Duodenal mucosa (tissue), 2 donors: ENCODE results near the gene CRB1.

ENCODE experiments used
- H3K27ac ChIP-seq: one replicate; pipeline ENCODE4 v1.7.0; 2013; ENCODE audit warnings: low read depth, low read length
- H3K27me3 ChIP-seq, 2 donors: one replicate each; pipeline ENCODE4 v1.7.0; 2013; ENCODE audit warnings: low read length in 2 of 2, control low read depth in 1 of 2; ENCODE audit not compliant: insufficient read depth in 2 of 2, control insufficient read depth in 1 of 2
- H3K36me3 ChIP-seq, 2 donors: one replicate each; pipeline ENCODE4 v1.7.0; 2013; ENCODE audit warnings: low read length in 2 of 2, control low read depth in 1 of 2; ENCODE audit not compliant: insufficient read depth in 2 of 2, control insufficient read depth in 1 of 2
- H3K4me1 ChIP-seq, 2 donors: one replicate each; pipeline ENCODE4 v1.7.0; 2013; ENCODE audit warnings: low read length in 2 of 2, control low read depth in 1 of 2; ENCODE audit not compliant: insufficient read depth in 2 of 2, control insufficient read depth in 1 of 2
- H3K4me3 ChIP-seq, 2 donors: one replicate each; pipeline ENCODE4 v1.7.0; 2013; ENCODE audit warnings: low read length in 2 of 2, low read depth in 1 of 2
- H3K9ac ChIP-seq, 2 donors: one replicate each; pipeline ENCODE4 v1.7.0; 2013; ENCODE audit warnings: low read length in 2 of 2, low read depth in 1 of 2
- H3K9me3 ChIP-seq, 2 donors: one replicate each; pipeline ENCODE4 v1.7.0; 2013; ENCODE audit warnings: low read length in 2 of 2, control low read depth in 1 of 2; ENCODE audit not compliant: control insufficient read depth in 1 of 2

Gene CRB1

DNA sequence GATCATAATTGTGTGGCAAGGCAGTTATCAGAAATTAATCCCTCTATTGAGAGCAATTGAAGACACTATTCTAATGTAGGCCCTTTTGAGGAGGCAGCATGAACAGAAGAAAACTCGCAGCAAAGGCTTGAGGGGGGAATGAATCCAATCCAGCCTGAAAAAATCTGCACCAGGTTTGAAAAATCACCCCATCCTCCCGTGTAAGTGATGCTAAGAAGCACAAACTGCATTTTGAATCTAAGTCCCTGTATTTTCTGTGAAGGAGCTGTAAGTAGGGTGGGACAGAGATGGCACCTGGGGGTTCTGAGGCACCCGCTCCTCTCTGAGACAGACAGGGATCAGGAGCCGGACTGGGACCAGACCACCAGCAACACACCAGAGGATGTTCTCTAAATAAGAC, at the start of gene CRB1:
TSS of gene CRB1 (plus strand) at position 241 of the 400 bp plus-strand sequence. CDS start 161 bp downstream, outside the sequence.
- no peaks in the 10 kb centered on the region for H3K4me1 ChIP-seq
- H3K27ac ChIP-seq = no peak within 1 kb of the TSS
- H3K36me3 ChIP-seq = no peaks in the 10 kb centered on the region
- no peak within 1 kb of the TSS for H3K9ac ChIP-seq
- no peaks in the 10 kb centered on the region for H3K9me3 ChIP-seq
- no peak within 1 kb of the TSS for H3K4me3 ChIP-seq
- H3K27me3 ChIP-seq = no peaks in the 10 kb centered on the region

DNA sequence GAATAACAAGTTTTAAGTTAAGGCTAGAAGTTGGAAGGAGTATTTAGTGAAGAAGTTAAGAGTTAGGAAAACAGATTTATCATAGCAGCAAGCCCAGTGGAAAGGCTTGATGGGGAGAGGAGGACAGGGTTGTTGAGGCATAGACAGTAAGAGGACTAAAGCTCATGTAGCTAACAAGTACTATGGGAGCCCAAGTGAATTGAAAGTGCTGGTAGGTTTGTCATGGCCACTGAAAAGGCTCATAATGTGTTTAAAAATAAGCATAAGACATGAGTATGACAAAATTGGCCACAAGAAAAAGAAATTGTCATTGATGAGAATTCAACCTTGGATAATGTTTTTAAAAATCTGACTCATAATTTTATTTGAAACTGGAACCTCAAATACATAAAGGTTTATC, 49.2 kb upstream of the CRB1 start:
- H3K27me3 ChIP-seq = no peaks in the 10 kb centered on the region
- H3K36me3 ChIP-seq = no peaks in the 10 kb centered on the region
- H3K4me3 ChIP-seq = no peak overlapping the region
- H3K9me3 ChIP-seq = no peaks in the 10 kb centered on the region
- H3K27ac ChIP-seq = no peak overlapping the region
- H3K9ac ChIP-seq = no peak overlapping the region
- no peaks in the 10 kb centered on the region for H3K4me1 ChIP-seq

DNA sequence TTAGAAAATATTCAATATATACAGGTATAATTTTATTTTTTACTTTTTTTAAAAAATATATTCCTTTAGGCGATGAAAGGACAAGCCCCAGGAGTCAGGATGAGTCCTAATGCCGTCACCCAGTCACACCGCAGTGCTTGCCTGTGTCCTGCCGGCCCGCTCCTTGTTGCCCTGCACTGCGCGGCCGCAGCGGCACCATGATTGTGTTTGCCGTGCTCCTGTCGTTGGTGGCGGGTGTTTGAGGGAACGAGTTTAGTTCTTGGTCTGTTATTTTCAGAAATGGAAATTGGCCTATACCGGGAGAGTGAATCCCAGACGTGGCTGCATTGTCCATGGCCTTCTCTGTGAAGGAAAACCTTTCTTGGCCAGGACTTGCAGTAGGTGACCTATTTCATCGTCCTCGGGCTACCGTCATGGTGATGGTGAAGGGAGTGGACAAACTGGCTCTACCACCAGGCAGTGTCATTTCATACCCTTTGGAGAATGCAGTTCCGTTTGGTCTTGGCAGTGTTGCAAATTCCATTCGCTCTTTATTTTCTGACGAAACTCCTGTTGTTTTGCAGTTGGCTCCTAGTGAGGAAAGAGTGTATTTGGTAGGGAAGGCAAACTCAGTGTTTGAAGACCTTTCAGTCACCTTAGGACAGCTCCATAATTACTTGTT, 45.9 kb upstream of the CRB1 start:
- H3K4me1 ChIP-seq = no peaks in the 10 kb centered on the region

DNA sequence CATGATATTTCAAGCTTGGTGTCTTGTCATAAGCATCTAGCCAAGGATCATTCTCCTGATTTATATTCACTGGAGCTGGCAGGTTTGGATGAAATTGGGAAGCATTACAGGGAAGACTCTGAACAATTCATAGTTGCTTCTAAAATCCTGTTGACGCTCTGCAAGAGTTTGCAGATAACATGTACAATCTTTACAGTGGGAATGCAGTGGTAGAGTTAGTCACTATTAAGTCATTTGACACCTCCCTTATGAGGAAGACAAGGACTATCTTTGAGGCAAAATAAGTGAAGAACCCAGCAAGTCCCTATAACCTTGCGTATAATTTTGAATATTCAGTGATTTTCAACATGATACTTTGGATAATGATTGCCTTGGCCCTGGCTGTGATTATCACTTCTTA, 45.3 kb upstream of the CRB1 start:
- Histone ChIP-seq H3K9ac (no peak overlapping the region), H3K9me3 (no peaks in the 10 kb centered on the region), H3K27me3 (no peaks in the 10 kb centered on the region)

More for the DNA sequence above, 45.9 kb upstream of the CRB1 start:
- Histone ChIP-seq H3K4me3 (no peak overlapping the region), H3K9me3 (no peaks in the 10 kb centered on the region), H3K27me3 (no peaks in the 10 kb centered on the region), H3K9ac (no peak overlapping the region), H3K36me3 (no peaks in the 10 kb centered on the region), H3K27ac (no peak overlapping the region)

DNA sequence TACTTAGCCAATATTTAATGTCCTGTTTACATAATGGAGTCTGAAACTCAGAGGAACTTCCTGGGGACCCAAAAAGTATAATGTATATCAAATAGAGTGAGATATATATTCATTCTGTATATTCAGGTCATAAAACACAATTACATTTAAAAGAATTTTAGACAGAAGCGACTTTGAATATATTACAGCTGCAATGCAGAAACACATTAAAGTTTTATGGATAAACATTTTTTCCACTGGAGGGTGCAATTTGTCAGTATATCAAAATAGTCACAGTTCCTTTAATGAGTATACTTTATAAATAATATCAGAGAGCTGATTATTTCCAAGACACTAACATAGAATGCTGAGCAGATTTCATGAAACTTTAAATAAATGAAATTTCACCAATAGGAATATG, 43.9 kb upstream of the CRB1 start:
- H3K9ac ChIP-seq = no peak overlapping the region
- no peaks in the 10 kb centered on the region for H3K9me3 ChIP-seq
- no peak overlapping the region for H3K27ac ChIP-seq
- H3K36me3 ChIP-seq = no peaks in the 10 kb centered on the region
- H3K4me1 ChIP-seq = no peaks in the 10 kb centered on the region
- H3K27me3 ChIP-seq = no peaks in the 10 kb centered on the region
- H3K4me3 ChIP-seq = no peak overlapping the region

More for the DNA sequence above, 45.3 kb upstream of the CRB1 start:
- H3K4me1 ChIP-seq = no peaks in the 10 kb centered on the region
- H3K4me3 ChIP-seq = no peak overlapping the region
- no peak overlapping the region for H3K27ac ChIP-seq
- no peaks in the 10 kb centered on the region for H3K36me3 ChIP-seq

DNA sequence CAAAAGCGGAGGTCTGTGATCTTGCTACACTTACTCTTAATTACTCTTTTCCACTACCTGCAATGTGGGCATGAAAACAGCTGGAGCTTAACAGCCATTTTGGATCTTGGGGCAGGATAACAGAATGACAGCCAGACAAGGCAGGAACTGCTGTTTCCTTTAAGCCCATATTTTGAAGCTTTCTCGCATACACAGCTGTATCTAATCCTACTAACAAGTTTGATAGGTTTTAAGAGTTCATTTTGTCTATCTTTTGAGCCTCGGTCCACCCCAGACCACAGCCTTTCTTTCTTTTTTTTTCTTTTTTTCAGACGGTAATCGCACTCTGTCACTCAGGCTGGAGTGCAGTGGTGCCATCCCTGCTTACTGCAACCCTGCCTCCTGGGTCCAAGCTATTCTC, 42.4 kb upstream of the CRB1 start:
- H3K27ac ChIP-seq = no peak overlapping the region
- no peak overlapping the region for H3K4me3 ChIP-seq
- H3K27me3 ChIP-seq = no peaks in the 10 kb centered on the region
- H3K36me3 ChIP-seq = no peaks in the 10 kb centered on the region
- H3K9ac ChIP-seq = no peak overlapping the region
- no peaks in the 10 kb centered on the region for H3K9me3 ChIP-seq
- H3K4me1 ChIP-seq = no peaks in the 10 kb centered on the region

DNA sequence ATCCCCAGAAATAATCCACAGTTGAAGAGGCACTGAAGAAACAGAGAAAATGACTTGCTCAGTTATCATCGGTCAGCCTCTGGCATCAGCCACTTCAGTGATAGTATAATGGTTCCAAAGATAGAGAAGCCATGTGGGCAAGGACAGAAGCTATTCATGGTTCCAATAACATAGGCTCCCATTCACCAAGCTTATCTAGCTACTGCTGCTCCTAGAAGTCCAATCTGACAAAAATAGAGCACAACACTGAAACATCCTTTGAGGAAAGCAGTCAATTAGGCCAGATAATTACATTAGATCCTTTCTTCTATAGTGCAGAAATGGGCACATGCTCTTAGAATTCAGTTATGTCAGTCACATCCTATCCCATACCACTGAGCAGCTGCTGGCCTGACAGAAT, 33.5 kb upstream of the CRB1 start:
- no peak overlapping the region for H3K27ac ChIP-seq
- H3K27me3 ChIP-seq = no peaks in the 10 kb centered on the region
- no peaks in the 10 kb centered on the region for H3K36me3 ChIP-seq
- no peak overlapping the region for H3K9ac ChIP-seq
- H3K9me3 ChIP-seq = no peaks in the 10 kb centered on the region
- no peaks in the 10 kb centered on the region for H3K4me1 ChIP-seq
- H3K4me3 ChIP-seq = no peak overlapping the region

DNA sequence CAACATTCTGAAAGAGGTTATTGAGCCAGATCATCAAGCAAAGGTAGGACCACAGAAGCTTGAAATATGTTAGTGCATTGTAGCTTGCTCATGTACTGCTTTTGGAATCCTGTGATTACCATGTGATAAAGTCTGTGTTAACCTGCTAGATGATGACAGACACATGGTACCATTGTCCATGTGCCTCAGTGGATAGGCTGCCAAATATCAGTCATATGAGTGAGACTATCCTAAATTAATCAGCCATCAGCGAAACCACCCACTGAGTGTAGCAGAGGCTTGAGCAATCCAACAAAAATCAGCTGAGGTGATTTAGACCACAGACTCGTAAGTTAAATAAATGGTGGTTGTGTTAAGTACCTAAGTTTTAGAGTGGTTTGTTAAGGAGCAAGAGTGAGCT, 32.7 kb upstream of the CRB1 start:
- no peak overlapping the region for H3K27ac ChIP-seq
- H3K9me3 ChIP-seq = no peaks in the 10 kb centered on the region
- no peaks in the 10 kb centered on the region for H3K27me3 ChIP-seq
- H3K36me3 ChIP-seq = no peaks in the 10 kb centered on the region
- no peaks in the 10 kb centered on the region for H3K4me1 ChIP-seq
- no peak overlapping the region for H3K4me3 ChIP-seq
- no peak overlapping the region for H3K9ac ChIP-seq

DNA sequence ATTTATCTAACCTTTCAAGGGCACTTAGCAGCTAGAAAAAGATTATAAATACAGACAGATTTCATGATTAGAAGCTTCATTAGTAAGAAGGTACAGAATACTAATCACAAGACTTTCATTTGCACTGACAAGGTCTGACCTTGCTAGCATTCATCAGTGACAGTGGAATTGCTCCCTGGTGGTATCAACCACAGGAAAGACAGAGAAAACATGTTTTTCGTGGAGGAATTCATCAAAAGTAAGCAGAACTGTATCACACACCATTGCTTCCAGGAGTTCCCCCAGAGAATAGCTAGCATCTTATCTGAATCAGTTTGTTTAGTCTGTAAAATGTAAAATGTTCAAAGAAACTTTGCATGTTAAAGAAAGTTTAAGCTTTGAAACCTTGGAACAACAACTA, 20.6 kb upstream of the CRB1 start:
- no peak overlapping the region for H3K9ac ChIP-seq
- no peaks in the 10 kb centered on the region for H3K36me3 ChIP-seq
- H3K27me3 ChIP-seq = no peaks in the 10 kb centered on the region
- H3K4me3 ChIP-seq = no peak overlapping the region
- no peaks in the 10 kb centered on the region for H3K4me1 ChIP-seq
- no peak overlapping the region for H3K27ac ChIP-seq
- H3K9me3 ChIP-seq = no peaks in the 10 kb centered on the region

DNA sequence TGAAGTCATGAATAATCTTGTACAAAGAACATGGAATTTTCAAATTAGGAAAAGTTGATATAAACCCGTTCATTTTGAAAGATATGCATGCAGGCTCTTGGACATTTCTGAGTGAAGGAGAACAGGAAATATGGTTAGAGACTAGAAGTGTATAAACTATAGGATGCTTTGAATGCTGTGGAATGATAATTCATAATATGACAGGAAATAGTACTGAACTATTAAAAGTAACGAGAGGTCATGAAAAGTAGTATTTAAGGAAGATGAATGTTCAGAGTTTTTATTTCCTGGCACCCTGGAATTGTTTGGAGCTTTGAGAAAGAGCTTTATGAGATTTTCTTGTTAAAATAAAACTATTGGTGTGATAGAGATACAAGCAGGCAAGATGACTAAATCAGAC, 18.7 kb upstream of the CRB1 start:
- Histone ChIP-seq H3K27me3 (no peaks in the 10 kb centered on the region), H3K36me3 (no peaks in the 10 kb centered on the region), H3K4me3 (no peak overlapping the region), H3K9me3 (no peaks in the 10 kb centered on the region), H3K27ac (no peak overlapping the region), H3K9ac (no peak overlapping the region), H3K4me1 (no peaks in the 10 kb centered on the region)

DNA sequence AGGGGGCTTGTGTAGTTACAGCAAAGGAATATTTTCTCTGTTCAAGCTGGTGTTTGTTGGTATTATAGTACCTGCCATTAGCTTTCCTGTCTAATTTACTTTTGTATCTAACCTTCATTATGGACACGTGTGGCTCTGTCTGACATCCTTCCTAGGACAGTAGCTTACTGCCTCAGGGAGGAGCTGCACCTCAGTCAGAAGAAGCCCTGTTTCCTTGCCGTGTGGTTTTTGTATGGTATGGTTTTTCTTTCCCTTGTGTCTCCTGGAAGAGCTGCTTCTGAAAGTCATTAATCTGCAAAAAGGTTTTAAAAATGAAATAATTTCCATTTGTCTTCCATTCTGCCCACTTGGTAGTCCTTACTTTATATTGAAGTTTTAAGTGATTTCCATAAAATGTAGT, 17.4 kb upstream of the CRB1 start:
- H3K9me3 ChIP-seq = no peaks in the 10 kb centered on the region
- H3K36me3 ChIP-seq = no peaks in the 10 kb centered on the region
- H3K4me3 ChIP-seq = no peak overlapping the region
- H3K4me1 ChIP-seq = no peaks in the 10 kb centered on the region
- no peaks in the 10 kb centered on the region for H3K27me3 ChIP-seq
- H3K9ac ChIP-seq = no peak overlapping the region
- no peak overlapping the region for H3K27ac ChIP-seq
